Osteocyte (in vitro differentiated cells): Measurements from ENCODE around the gene HCN2. TPM values are rescaled to one million over a fixed set of nuclear protein-coding genes. Genes with fewer than 3 reads are reported as not detected.

Experiments used
- DNase-seq: peaks from one replicate; pipeline ENCODE4 v3.0.0; 2021; ENCODE audit warnings: mixed read lengths; ENCODE audit not compliant: unreplicated experiment; ENCODE audit errors: extremely low spot score
- H3K27ac Mint-ChIP-seq: one replicate; pipeline ENCODE4 v1.8.0; 2021; ENCODE audit warnings: mild to moderate bottlenecking, mixed read lengths; ENCODE audit not compliant: unreplicated experiment
- H3K27me3 Mint-ChIP-seq: one replicate; pipeline ENCODE4 v1.8.0; 2021; ENCODE audit warnings: mixed read lengths; ENCODE audit not compliant: unreplicated experiment
- H3K36me3 Mint-ChIP-seq: one replicate; pipeline ENCODE4 v1.8.0; 2021; ENCODE audit warnings: mixed read lengths; ENCODE audit not compliant: unreplicated experiment
- H3K4me1 Mint-ChIP-seq: one replicate; pipeline ENCODE4 v1.8.0; 2021; ENCODE audit warnings: mixed read lengths; ENCODE audit not compliant: unreplicated experiment
- H3K4me3 Mint-ChIP-seq: one replicate; pipeline ENCODE4 v1.8.0; 2021; ENCODE audit warnings: mild to moderate bottlenecking, moderate library complexity, mixed read lengths; ENCODE audit not compliant: unreplicated experiment
- H3K9me3 Mint-ChIP-seq: one replicate; pipeline ENCODE4 v1.8.0; 2021; ENCODE audit warnings: mixed read lengths; ENCODE audit not compliant: unreplicated experiment
- CTCF ChIP-seq: fragments of 200-600 bp; sonication (generic); IDR thresholded peaks from 2 replicates; pipeline ENCODE4 v1.5.0; 2021; ENCODE audit warnings: antibody characterized with exemption, mild to moderate bottlenecking, moderate library complexity
- total RNA-seq: library from RNA; stranded (reverse); gene quantifications from 2 replicates; pipeline ENCODE4 v1.2.1, GENCODE V29; 2021

The HCN2 gene
- total RNA-seq, 1 donor from 2014 or later = 28.3 TPM

DNA sequence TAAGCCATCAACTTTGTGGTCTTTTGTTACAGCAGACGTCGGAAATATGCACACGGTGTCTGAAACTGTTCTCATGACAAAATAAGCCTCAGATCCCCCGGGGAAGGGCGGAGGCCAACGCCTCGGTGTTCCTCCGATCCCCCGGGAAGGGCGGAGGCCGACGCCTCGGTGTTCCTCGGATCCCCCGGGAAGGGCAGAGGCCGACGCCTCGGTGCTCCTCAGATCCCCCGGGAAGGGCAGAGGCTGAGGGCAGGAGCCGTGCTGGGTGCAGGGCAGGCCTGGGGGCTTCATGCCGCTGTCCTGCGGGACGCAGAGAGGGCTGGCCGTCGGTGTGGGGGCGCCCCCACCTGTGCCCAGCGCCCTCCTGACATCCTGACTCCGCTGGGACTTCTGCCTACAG, 54.7 kb downstream of the HCN2 start:
- TF ChIP-seq CTCF = no peak
- H3K36me3 Mint-ChIP-seq = peaks cover 8% of the 10 kb centered on the region

GRCh38 chr19:644789-645188, 55.1 kb downstream of the HCN2 start:
- Mint-ChIP-seq H3K4me1 (peaks cover 2% of the 10 kb centered on the region), H3K36me3 (peaks cover 8% of the 10 kb centered on the region), H3K27ac (no peak overlapping the region), H3K9me3 (no peaks in the 10 kb centered on the region), H3K4me3 (no peak overlapping the region), H3K27me3 (no peaks in the 10 kb centered on the region)
- DNase-seq = no peak
- TF ChIP-seq CTCF = no peak

More for the DNA sequence above, 54.7 kb downstream of the HCN2 start:
- no peak for DNase-seq
- Mint-ChIP-seq H3K27ac (no peak overlapping the region), H3K4me3 (no peak overlapping the region), H3K4me1 (peaks cover 4% of the 10 kb centered on the region), H3K27me3 (no peaks in the 10 kb centered on the region), H3K9me3 (no peaks in the 10 kb centered on the region)

- no peak for TF ChIP-seq CTCF
- peaks cover 10% of the 10 kb centered on the region for H3K36me3 Mint-ChIP-seq
- DNase-seq = no peak
- H3K4me3 Mint-ChIP-seq = no peak overlapping the region
- no peaks in the 10 kb centered on the region for H3K27me3 Mint-ChIP-seq
- peak overlapping the region; percentile 28 for H3K27ac Mint-ChIP-seq
- peaks cover 2% of the 10 kb centered on the region for H3K4me1 Mint-ChIP-seq
- H3K9me3 Mint-ChIP-seq = no peaks in the 10 kb centered on the region
Measured at GRCh38 chr19:645912-646778, 56.5 kb downstream of the HCN2 start.

GRCh38 chr19:646779-647565, 57.3 kb downstream of the HCN2 start:
- Mint-ChIP-seq H3K4me1 (peaks cover 2% of the 10 kb centered on the region), H3K9me3 (no peaks in the 10 kb centered on the region), H3K36me3 (peaks cover 10% of the 10 kb centered on the region), H3K4me3 (no peak overlapping the region), H3K27ac (no peak overlapping the region), H3K27me3 (no peaks in the 10 kb centered on the region)
- TF ChIP-seq CTCF = no peak
- no peak for DNase-seq
